Measurements from ENCODE around the gene PHB1. TPM values are rescaled to one million over a fixed set of nuclear protein-coding genes. Genes with fewer than 3 reads are reported as not detected.

Gene PHB1
- polyA plus RNA-seq, 1 of the 3 experiments (the other 2 are of a cell fraction) = 379 TPM

DNA sequence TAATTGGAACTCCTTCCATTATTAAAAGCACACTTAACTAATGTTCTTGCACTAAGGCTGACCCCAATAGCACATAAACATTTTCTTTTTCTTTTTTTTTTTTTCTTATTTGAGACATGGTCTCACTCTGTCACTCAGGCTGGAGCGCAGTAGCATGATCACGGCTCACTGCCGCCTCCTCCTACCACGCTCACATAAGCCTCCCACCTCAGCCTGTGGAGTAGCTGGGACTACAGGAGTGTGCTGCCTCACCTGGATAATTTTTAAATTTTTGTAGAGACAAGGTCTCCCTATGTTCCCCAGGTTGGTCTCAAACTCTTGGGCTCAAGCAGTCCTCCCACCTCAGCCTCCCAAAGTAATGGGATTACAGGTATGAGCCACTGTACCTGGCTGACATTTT is 51.4 kb downstream of the PHB1 start (continued):
- TF ChIP-seq, protein P1, sequence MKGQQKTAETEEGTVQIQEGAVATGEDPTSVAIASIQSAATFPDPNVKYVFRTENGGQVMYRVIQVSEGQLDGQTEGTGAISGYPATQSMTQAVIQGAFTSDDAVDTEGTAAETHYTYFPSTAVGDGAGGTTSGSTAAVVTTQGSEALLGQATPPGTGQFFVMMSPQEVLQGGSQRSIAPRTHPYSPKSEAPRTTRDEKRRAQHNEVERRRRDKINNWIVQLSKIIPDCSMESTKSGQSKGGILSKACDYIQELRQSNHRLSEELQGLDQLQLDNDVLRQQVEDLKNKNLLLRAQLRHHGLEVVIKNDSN (IDR thresholded peaks at IDR 0.05; ENCODE audit: borderline replicate concordance, low read depth) = no peak
- TF ChIP-seq FOXM1 (IDR thresholded peaks at IDR 0.05; ENCODE audit: low read depth) = no peak
- TF ChIP-seq GABPA (IDR thresholded peaks at IDR 0.05; ENCODE audit: low read depth) = no peak

DNA sequence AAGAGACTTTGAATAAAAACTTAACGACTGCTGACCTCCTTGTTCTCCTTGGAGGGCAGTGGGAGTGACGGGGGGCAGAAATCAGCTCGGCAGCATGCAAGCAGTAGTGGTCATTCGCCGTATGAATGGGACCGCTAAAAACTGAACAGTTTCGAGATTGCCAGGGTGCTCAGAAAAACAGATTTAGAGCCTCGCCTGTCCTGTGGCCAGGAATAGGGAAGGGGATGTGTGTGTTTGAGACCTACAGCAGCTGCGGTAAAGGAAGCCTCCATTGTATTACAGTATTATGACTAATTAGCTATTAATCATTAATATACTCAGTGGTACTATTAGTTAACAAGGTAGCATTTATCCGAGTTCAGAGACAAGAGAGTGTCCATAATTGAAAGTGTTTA is 52.0 kb downstream of the PHB1 start:
- Histone ChIP-seq H3K9ac (peak overlapping the region; percentile 43; the same call in 1 of the 2 replicates), H3K9me2 (no peaks in the 10 kb centered on the region), H3K9me3 (no peaks in the 10 kb centered on the region), H3K4me2 (peak overlapping the region; percentile 78), H3F3A (replicated peaks; ENCODE audit: insufficient read depth) (peaks cover 19% of the 10 kb centered on the region), H3K27me3 (ENCODE audit: insufficient read depth) (no peaks in the 10 kb centered on the region), H3K4me1 (ENCODE audit: control insufficient read depth in 1 of 2, insufficient read depth in 2 of 2, low read depth in 1 of 2, low read length in 1 of 2) (peaks cover 17 to 18% of the 10 kb centered on the region in 2 experiments; a peak in 3 of 4 replicates), H4K20me1 (ENCODE audit: insufficient read depth) (peaks cover 32% of the 10 kb centered on the region), H3K79me2 (ENCODE audit: insufficient read depth) (peaks cover 38% of the 10 kb centered on the region), H3K4me3 (ENCODE audit: low read depth in 2 of 2, low read length in 1 of 2) (peak overlapping the region; percentile 92 to 93), H3K27ac (ENCODE audit: low read depth in 2 of 2, low read length in 1 of 2) (peak overlapping the region; percentile 43 to 90; a peak in 3 of 4 replicates), H3K36me3 (replicated peaks in 1 of 2; ENCODE audit: control insufficient read depth in 1 of 2, insufficient read depth in 2 of 2, low read length in 1 of 2) (no peaks in the 10 kb centered on the region), H2AFZ (ENCODE audit: low read depth) (peak overlapping the region; percentile 89)
- TF ChIP-seq REST (IDR thresholded peaks at IDR 0.05; ENCODE audit: low read depth, low read length) = no peak
- TF ChIP-seq TAF1 (IDR thresholded peaks at IDR 0.05; ENCODE audit: borderline replicate concordance, low read depth, low read length) = no peak
- no peak for TF ChIP-seq FOSL2 (IDR thresholded peaks at IDR 0.05; ENCODE audit: borderline replicate concordance, low read depth)
- TF ChIP-seq, protein P2, sequence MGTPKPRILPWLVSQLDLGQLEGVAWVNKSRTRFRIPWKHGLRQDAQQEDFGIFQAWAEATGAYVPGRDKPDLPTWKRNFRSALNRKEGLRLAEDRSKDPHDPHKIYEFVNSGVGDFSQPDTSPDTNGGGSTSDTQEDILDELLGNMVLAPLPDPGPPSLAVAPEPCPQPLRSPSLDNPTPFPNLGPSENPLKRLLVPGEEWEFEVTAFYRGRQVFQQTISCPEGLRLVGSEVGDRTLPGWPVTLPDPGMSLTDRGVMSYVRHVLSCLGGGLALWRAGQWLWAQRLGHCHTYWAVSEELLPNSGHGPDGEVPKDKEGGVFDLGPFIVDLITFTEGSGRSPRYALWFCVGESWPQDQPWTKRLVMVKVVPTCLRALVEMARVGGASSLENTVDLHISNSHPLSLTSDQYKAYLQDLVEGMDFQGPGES (IDR thresholded peaks at IDR 0.05; ENCODE audit: low read depth, low read length) = no peak
- TF ChIP-seq GABPA (IDR thresholded peaks at IDR 0.05; ENCODE audit: low read depth) = no peak
- no peak for TF ChIP-seq SMC3 (IDR thresholded peaks at IDR 0.05; ENCODE audit: low read depth, low read length)
- no peak for TF ChIP-seq RAD21 (IDR thresholded peaks at IDR 0.05; ENCODE audit: low read length)
- no peak for TF ChIP-seq TEAD4 (IDR thresholded peaks at IDR 0.05; ENCODE audit: borderline replicate concordance, insufficient read depth)
- no peak for TF ChIP-seq NFIC (IDR thresholded peaks at IDR 0.05; ENCODE audit: borderline replicate concordance)
- no peak for TF ChIP-seq SIN3A (IDR thresholded peaks at IDR 0.05; ENCODE audit: borderline replicate concordance, low read depth, low read length)
- TF ChIP-seq TCF12 (IDR thresholded peaks at IDR 0.05) = no peak
- TF ChIP-seq RFX5 (IDR thresholded peaks at IDR 0.05; ENCODE audit: low read length) = no peak
- TF ChIP-seq CHD2 (IDR thresholded peaks at IDR 0.05; ENCODE audit: low read length, partially characterized antibody) = no peak
- no peak for TF ChIP-seq ELF1 (IDR thresholded peaks at IDR 0.05)
- WGBS (ENCODE audit: low lambda C conversion rate) = 57% methylated on average over 10 of the region's 10 CpGs
- CTCF ChIA-PET = interaction anchor here (0.8 to 1.4 kb wide), 7 partner anchors 9 to 46 kb away, joined by 3 to 6 read pairs (median 3); no protein-coding TSS in a partner anchor
- POLR2A ChIA-PET = interaction anchor here (0.8 kb wide), 1 partner anchor 425 kb away, joined by 3 read pairs; no protein-coding TSS in a partner anchor
- DNase-seq = no peak

Measured in SK-N-SH (cell line).